ENCODE results near the gene TSC2. TPM values are rescaled to one million over a fixed set of nuclear protein-coding genes. Genes with fewer than 3 reads are reported as not detected.

Gene TSC2
- total RNA-seq, 2 donors from 2014 or later: 75.3 to 143 TPM

- no peaks in the 10 kb centered on the region for H3K27me3 ChIP-seq
- no peak overlapping the region for H3K9ac ChIP-seq (ENCODE audit: low read depth in 2 of 2, low read length in 2 of 2)
- intact Hi-C loops (cut with DNase I): no loop called here
- H3K4me1 ChIP-seq: peaks cover 29% of the 10 kb centered on the region
- no peak overlapping the region for H3K27ac ChIP-seq
- no peak for DNase-seq
- no peak for TF ChIP-seq CTCF (IDR thresholded peaks at IDR 0.05)
- no peak overlapping the region for H3K4me3 ChIP-seq
- peaks cover 20% of the 10 kb centered on the region for H3K36me3 ChIP-seq
- H3K9me3 ChIP-seq: no peaks in the 10 kb centered on the region
Measured at GRCh38 chr16:2004795-2005517, 42.8 kb upstream of the TSC2 start.

- H3K4me1 ChIP-seq: peaks cover 30% of the 10 kb centered on the region
- no peak for TF ChIP-seq CTCF (IDR thresholded peaks at IDR 0.05)
- H3K27me3 ChIP-seq: no peaks in the 10 kb centered on the region
- H3K27ac ChIP-seq: no peak overlapping the region
- DNase-seq: no peak
- H3K9me3 ChIP-seq: no peaks in the 10 kb centered on the region
- H3K36me3 ChIP-seq: peaks cover 16% of the 10 kb centered on the region
- intact Hi-C loops (cut with DNase I): no loop called here
- H3K9ac ChIP-seq (ENCODE audit: low read depth in 2 of 2, low read length in 2 of 2): no peak overlapping the region
- no peak overlapping the region for H3K4me3 ChIP-seq
Measured at GRCh38 chr16:2005646-2006045, 42.1 kb upstream of the TSC2 start.

GRCh38 chr16:2006317-2006716 is 41.5 kb upstream of the TSC2 start:
- H3K4me1 ChIP-seq: peaks cover 31% of the 10 kb centered on the region
- intact Hi-C loops (cut with DNase I): no loop called here
- no peaks in the 10 kb centered on the region for H3K9me3 ChIP-seq
- DNase-seq: no peak
- H3K9ac ChIP-seq (ENCODE audit: low read depth in 2 of 2, low read length in 2 of 2): no peak overlapping the region
- no peak overlapping the region for H3K4me3 ChIP-seq
- no peak overlapping the region for H3K27ac ChIP-seq
- H3K36me3 ChIP-seq: peaks cover 15% of the 10 kb centered on the region
- TF ChIP-seq CTCF (IDR thresholded peaks at IDR 0.05): no peak
- H3K27me3 ChIP-seq: no peaks in the 10 kb centered on the region

GRCh38 chr16:2007081-2007836 is 40.5 kb upstream of the TSC2 start:
- intact Hi-C loops (cut with DNase I): no loop called here
- no peaks in the 10 kb centered on the region for H3K9me3 ChIP-seq
- peak overlapping the region; percentile 72 for H3K27ac ChIP-seq
- H3K9ac ChIP-seq (ENCODE audit: low read depth in 2 of 2, low read length in 2 of 2): peak overlapping the region in 1 of 2 donors; percentile 98
- no peak for TF ChIP-seq CTCF (IDR thresholded peaks at IDR 0.05)
- peaks cover 31% of the 10 kb centered on the region for H3K4me1 ChIP-seq
- peaks cover 6% of the 10 kb centered on the region for H3K36me3 ChIP-seq
- no peak for DNase-seq
- H3K4me3 ChIP-seq: no peak overlapping the region
- H3K27me3 ChIP-seq: no peaks in the 10 kb centered on the region

GRCh38 chr16:2008009-2008526 is 39.7 kb upstream of the TSC2 start:
- Histone ChIP-seq H3K4me3 (peak overlapping the region; percentile 95), H3K4me1 (peaks cover 31% of the 10 kb centered on the region), H3K9ac (ENCODE audit: low read depth in 2 of 2, low read length in 2 of 2) (peak overlapping the region; percentile 98), H3K36me3 (peaks cover 5% of the 10 kb centered on the region), H3K27ac (peak overlapping the region; percentile 72), H3K27me3 (no peaks in the 10 kb centered on the region), H3K9me3 (no peaks in the 10 kb centered on the region)
- DNase-seq: peak; percentile 71
- intact Hi-C loops (cut with DNase I): no loop called here
- TF ChIP-seq CTCF (IDR thresholded peaks at IDR 0.05): no peak

Data from colonic mucosa (tissue), 4 donors.